H1 (cell line): ENCODE measurements around the gene RAB14. TPM values are rescaled to one million over a fixed set of nuclear protein-coding genes. Genes with fewer than 3 reads are reported as not detected.

Experiments used
- CTCF ChIA-PET: fragments of 300-600 bp; sonication (Branson Sonifier 250); formaldehyde crosslinking; loops from one replicate; lab custom pipeline; 2021; ENCODE audit not compliant: partially characterized antibody; lab: Charles Lee
- POLR2A ChIA-PET: fragments of 300-600 bp; sonication (Branson Sonifier 250); formaldehyde crosslinking; loops from one replicate; lab custom pipeline; 2021; ENCODE audit warnings: inconsistent platforms; ENCODE audit not compliant: partially characterized antibody; lab: Charles Lee
- DNase-seq, 2 experiments: peaks; one replicate each; pipeline versions ENCODE4 v3.0.0 to v3.0.0-alpha.2; 2010 to 2022; ENCODE audit warnings: low spot score in 2 of 2, low read depth in 1 of 2, mixed read lengths in 1 of 2
- FAIRE-seq: peaks from 2 replicates; lab custom pipeline; 2011; peaks lifted over from hg19 to GRCh38; lab: Jason Lieb, UNC
- H2AFZ ChIP-seq: 2 replicates; pipeline ENCODE4 v1.8.1; 2012; ENCODE audit warnings: low read length, inconsistent platforms
- H2AK5ac ChIP-seq: 2 replicates; pipeline ENCODE4 v1.6.1; 2013; ENCODE audit warnings: low read depth, low read length
- H2BK120ac ChIP-seq: replicated peaks from 2 replicates; pipeline ENCODE3; 2013; ENCODE audit warnings: low read depth, low read length, inconsistent platforms
- H2BK12ac ChIP-seq: 2 replicates; pipeline ENCODE4 v1.6.1; 2013; ENCODE audit warnings: low read depth, low read length
- H2BK15ac ChIP-seq: 2 replicates; pipeline ENCODE4 v1.6.1; 2013; ENCODE audit warnings: low read length
- H2BK20ac ChIP-seq: 2 replicates; pipeline ENCODE4 v1.6.1; 2013; ENCODE audit warnings: low read length
- H2BK5ac ChIP-seq: 2 replicates; pipeline ENCODE4 v1.6.1; 2013; ENCODE audit warnings: low read depth, low read length
- H3K14ac ChIP-seq: 2 replicates; pipeline ENCODE4 v1.6.1; 2013; ENCODE audit warnings: inconsistent platforms; ENCODE audit not compliant: insufficient read length
- H3K18ac ChIP-seq: 2 replicates; pipeline ENCODE4 v1.6.1; 2013; ENCODE audit warnings: low read length; ENCODE audit errors: extremely low read depth
- H3K23ac ChIP-seq: 2 replicates; pipeline ENCODE4 v1.6.1; 2013; ENCODE audit warnings: inconsistent platforms; ENCODE audit not compliant: insufficient read length
- H3K23me2 ChIP-seq: 2 replicates; pipeline ENCODE4 v1.6.1; 2013; ENCODE audit warnings: low read depth, low read length
- H3K27ac ChIP-seq: 2 replicates; pipeline ENCODE4 v1.6.1; 2011; ENCODE audit warnings: low read depth, low read length, inconsistent platforms
- H3K27me3 ChIP-seq, 4 experiments: replicated peaks in 1 of 4; 1 replicate in 1 of 4; 2 replicates in 3 of 4; pipeline versions ENCODE4 v1.6.1 to v1.8.1; 2011 to 2013; ENCODE audit warnings: low read length in 3 of 4, mild to moderate bottlenecking in 3 of 4, inconsistent platforms in 2 of 4, mixed read lengths in 2 of 4, moderate library complexity in 1 of 4; ENCODE audit not compliant: control insufficient read depth in 3 of 4, insufficient read depth in 3 of 4; ENCODE audit errors: extremely low read depth in 1 of 4
- H3K36me3 ChIP-seq, 4 experiments: 2 replicates each; pipeline versions ENCODE4 v1.6.1 to v1.8.1; 2011 to 2013; ENCODE audit warnings: mild to moderate bottlenecking in 4 of 4, low read length in 3 of 4, moderate library complexity in 2 of 4, control low read depth in 1 of 4, inconsistent platforms in 1 of 4; ENCODE audit not compliant: insufficient read depth in 4 of 4, control insufficient read depth in 2 of 4
- H3K4ac ChIP-seq: replicated peaks from 2 replicates; pipeline ENCODE3; 2013; ENCODE audit warnings: low read length, low read depth, mixed read lengths, inconsistent platforms; ENCODE audit not compliant: insufficient read length
- H3K4me1 ChIP-seq, 4 experiments: replicated peaks in 1 of 4; 1 replicate in 1 of 4; 2 replicates in 3 of 4; pipeline versions ENCODE4 v1.6.1 to v1.8.1; 2011 to 2013; ENCODE audit warnings: low read length in 3 of 4, inconsistent platforms in 2 of 4, mixed read lengths in 1 of 4; ENCODE audit not compliant: insufficient read depth in 4 of 4, control insufficient read depth in 3 of 4
- H3K4me2 ChIP-seq, 2 experiments: 2 replicates each; pipeline versions ENCODE4 v1.6.1 to v1.8.1; 2011 to 2013; ENCODE audit warnings: low read depth in 2 of 2, low read length in 2 of 2, control low read depth in 1 of 2, inconsistent platforms in 1 of 2, mild to moderate bottlenecking in 1 of 2; ENCODE audit not compliant: insufficient read depth in 1 of 2
- H3K4me3 ChIP-seq, 4 experiments: fragments of 200-600, 300-600 bp in 1 of 4; sonication (generic), shearing (Covaris generic), sonication (Bioruptor Twin) in 1 of 4; 2 replicates each; pipeline versions ENCODE4 v1.5.1 to v1.8.1; 2011 to 2016; ENCODE audit warnings: low read length in 4 of 4, low read depth in 3 of 4, control low read depth in 2 of 4, inconsistent platforms in 2 of 4, mild to moderate bottlenecking in 2 of 4, mixed read lengths in 1 of 4, moderate library complexity in 1 of 4; ENCODE audit not compliant: insufficient read depth in 2 of 4; ENCODE audit errors: extremely low read depth in 1 of 4
- H3K56ac ChIP-seq: replicated peaks from 2 replicates; pipeline ENCODE3; 2013; ENCODE audit warnings: low read depth, mild to moderate bottlenecking, mixed read lengths, low read length, inconsistent platforms; ENCODE audit not compliant: insufficient read length
- H3K79me1 ChIP-seq: 2 replicates; pipeline ENCODE4 v1.6.1; 2013; ENCODE audit warnings: low read depth, low read length, control low read depth
- H3K79me2 ChIP-seq, 2 experiments: 2 replicates each; pipeline versions ENCODE4 v1.6.1 to v1.8.1; 2012 to 2013; ENCODE audit warnings: low read length in 2 of 2, mild to moderate bottlenecking in 2 of 2, inconsistent platforms in 1 of 2; ENCODE audit not compliant: insufficient read depth in 2 of 2, control insufficient read depth in 1 of 2
- H3K9ac ChIP-seq, 4 experiments: replicated peaks in 1 of 4; 1 replicate in 1 of 4; 2 replicates in 3 of 4; pipeline versions ENCODE4 v1.6.1 to v1.8.1; 2011 to 2013; ENCODE audit warnings: low read depth in 3 of 4, low read length in 3 of 4, control low read depth in 2 of 4, mild to moderate bottlenecking in 2 of 4, moderate library complexity in 2 of 4, inconsistent platforms in 1 of 4; ENCODE audit errors: extremely low read depth in 1 of 4
- H3K9me3 ChIP-seq, 2 experiments: 2 replicates each; pipeline versions ENCODE4 v1.6.1 to v1.8.1; 2012 to 2013; ENCODE audit warnings: mild to moderate bottlenecking in 2 of 2, moderate library complexity in 2 of 2, control low read depth in 1 of 2, inconsistent platforms in 1 of 2, low read depth in 1 of 2, low read length in 1 of 2, mixed read lengths in 1 of 2; ENCODE audit not compliant: insufficient read depth in 2 of 2
- H4K20me1 ChIP-seq, 2 experiments: replicated peaks in 1 of 2; 2 replicates each; pipeline versions ENCODE3 to v1.8.1; 2011 to 2013; ENCODE audit warnings: inconsistent platforms in 2 of 2, low read length in 2 of 2, mild to moderate bottlenecking in 1 of 2; ENCODE audit not compliant: insufficient read depth in 2 of 2, control insufficient read depth in 1 of 2
- H4K5ac ChIP-seq: 2 replicates; pipeline ENCODE4 v1.6.1; 2013; ENCODE audit warnings: low read length, low read depth, mixed read lengths, inconsistent platforms; ENCODE audit not compliant: insufficient read length
- H4K8ac ChIP-seq: 2 replicates; pipeline ENCODE4 v1.8.0; 2013; ENCODE audit warnings: mild to moderate bottlenecking, moderate library complexity, low read length, inconsistent platforms; ENCODE audit not compliant: insufficient read depth; ENCODE audit errors: extremely low read depth
- H4K91ac ChIP-seq: replicated peaks from 2 replicates; pipeline ENCODE3; 2013; ENCODE audit warnings: low read length, mixed read lengths, inconsistent platforms; ENCODE audit not compliant: insufficient read length
- BRCA1 ChIP-seq: IDR thresholded peaks from 2 replicates; pipeline ENCODE4 v1.6.1; 2012; ENCODE audit warnings: low read depth, low read length, improper control_type of control experiment
- CHD1 ChIP-seq: IDR thresholded peaks from 2 replicates; pipeline ENCODE4 v1.6.1; 2012; ENCODE audit warnings: low read depth, low read length, improper control_type of control experiment
- CHD2 ChIP-seq: IDR thresholded peaks from 2 replicates; pipeline ENCODE4 v1.6.1; 2012; ENCODE audit warnings: low read length, improper control_type of control experiment
- CREB1 ChIP-seq: IDR thresholded peaks from 2 replicates; pipeline ENCODE4 v1.6.1; 2012; ENCODE audit warnings: inconsistent platforms
- CTCF ChIP-seq, 3 experiments: IDR thresholded peaks; 1 replicate in 2 of 3; 2 replicates in 1 of 3; pipeline versions ENCODE4 v1.5.1 to v1.6.1; 2011; ENCODE audit warnings: low read length in 3 of 3, mild to moderate bottlenecking in 3 of 3, inconsistent platforms in 2 of 3, low read depth in 1 of 3, moderate library complexity in 1 of 3; ENCODE audit not compliant: insufficient read depth in 1 of 3; ENCODE audit errors: control extremely low read depth in 1 of 3
- GABPA ChIP-seq: IDR thresholded peaks from 2 replicates; pipeline ENCODE4 v1.6.1; 2011; ENCODE audit warnings: mild to moderate bottlenecking, low read length, moderate library complexity, borderline replicate concordance; ENCODE audit not compliant: insufficient read depth
- MAFK ChIP-seq: IDR thresholded peaks from 2 replicates; pipeline ENCODE4 v1.6.1; 2012; ENCODE audit warnings: low read depth, mild to moderate bottlenecking, improper control_type of control experiment, low read length
- RAD21 ChIP-seq, 2 experiments: IDR thresholded peaks in 1 of 2; conservative IDR thresholded peaks in 1 of 2; 2 replicates each; pipeline ENCODE4 v1.6.1; 2011; ENCODE audit warnings: low read depth in 2 of 2, low read length in 2 of 2, improper control_type of control experiment in 1 of 2, inconsistent platforms in 1 of 2, mild to moderate bottlenecking in 1 of 2, moderate library complexity in 1 of 2
- SP2 ChIP-seq: IDR thresholded peaks from 2 replicates; pipeline ENCODE4 v1.6.1; 2012; ENCODE audit warnings: mild to moderate bottlenecking, low read length, inconsistent platforms
- SUZ12 ChIP-seq: fragments of 200-600 bp; sonication (generic); IDR thresholded peaks from 2 replicates; pipeline ENCODE4 v1.6.1; 2012; ENCODE audit warnings: mild to moderate bottlenecking, inconsistent platforms, low read length, moderate library complexity, mixed read lengths
- TAF1 ChIP-seq: IDR thresholded peaks from 2 replicates; pipeline ENCODE4 v1.6.1; 2011; ENCODE audit warnings: mild to moderate bottlenecking, low read depth, low read length
- WGBS, 2 experiments: shearing (Covaris generic) in 1 of 2; methylation state at CpG; one replicate each; pipeline versions ENCODE4 v1.1.6 to v1.1.7; 2013 to 2015; ENCODE audit warnings: low lambda C conversion rate in 2 of 2, mixed read lengths in 2 of 2, inconsistent platforms in 1 of 2, low coverage in 1 of 2, missing lambda C conversion rate in 1 of 2; ENCODE audit not compliant: insufficient replicate concordance in 2 of 2, insufficient coverage in 1 of 2, insufficient read length in 1 of 2; ENCODE audit errors: extremely low coverage in 1 of 2, missing lambda C conversion rate in 1 of 2; 5-methylcytosine and 5-hydroxymethylcytosine counted together
- polyA plus RNA-seq, 7 experiments: library from polyadenylated mRNA; depleted of rRNA in 3 of 7; stranded (reverse) in 5 of 7; unstranded in 2 of 7; fragments of >200 nt in 5 of 7; fragments of 200-250 nt in 2 of 7; gene quantifications; 1 replicate in 5 of 7; 2 replicates in 1 of 7; 4 replicates in 1 of 7; pipeline versions ENCODE4 v1.2.1 to v1.2.3, GENCODE V29; 2011 to 2013; ENCODE audit warnings: missing spikeins in 2 of 7, mixed read lengths in 2 of 7
- total RNA-seq: library from RNA; stranded (reverse); fragmentation: NEBNext Ultra II Directional; extraction: Animal tissue kit (Norgen Biotek cat#: 25700); gene quantifications from 2 replicates; pipeline ENCODE4 v1.2.1, GENCODE V29; 2021

RAB14 gene
- total and polyA plus RNA-seq, 2 of the 8 experiments (the other 6 are each of a cell fraction or from before 2014, with no cell fraction given): 9.1 to 44.8 TPM

- H3K14ac ChIP-seq: no peak overlapping the region
- WGBS, 2 experiments: 87% methylated on average over 1 of the region's 1 CpG; no CpG with 5 or more reads in 1 of the 2 experiments
- no peaks in the 10 kb centered on the region for H3K79me1 ChIP-seq
- no peak overlapping the region for H3K4ac ChIP-seq
- peaks cover 0 to 3% (median 0%) of the 10 kb centered on the region in 4 experiments; a peak in 1 of 7 replicates for H3K4me1 ChIP-seq
- H3K27ac ChIP-seq: no peak overlapping the region
- no peaks in the 10 kb centered on the region for H3K9me3 ChIP-seq
- no peak overlapping the region for H3K23ac ChIP-seq
- no peak overlapping the region for H3K4me2 ChIP-seq
- no peaks in the 10 kb centered on the region for H3K27me3 ChIP-seq
- no peak overlapping the region for H3K56ac ChIP-seq
- TF ChIP-seq MAFK: no peak
- TF ChIP-seq BRCA1: no peak
- TF ChIP-seq CHD2: no peak
- TF ChIP-seq SUZ12: no peak
- TF ChIP-seq CHD1: no peak
- no peak for TF ChIP-seq CREB1
- TF ChIP-seq TAF1: no peak
- TF ChIP-seq CTCF (IDR thresholded peaks at IDR 0.05; ENCODE audit: control extremely low read depth in 1 of 3, insufficient read depth in 1 of 3, low read depth in 1 of 3, low read length in 3 of 3): no peak
- TF ChIP-seq RAD21 (IDR thresholded peaks at IDR 0.05 in 1 of 2, conservative IDR thresholded peaks at IDR 0.05 in 1 of 2; ENCODE audit: low read depth in 2 of 2, low read length in 2 of 2): no peak
- TF ChIP-seq GABPA: no peak
- TF ChIP-seq SP2: no peak
- H3K79me2 ChIP-seq: no peaks in the 10 kb centered on the region
- H3K4me3 ChIP-seq: no peak overlapping the region
- POLR2A ChIA-PET: interaction anchor here (1.1 kb wide), 1 partner anchor 34 kb away, joined by 3 read pairs; no protein-coding TSS in a partner anchor
- H2AFZ ChIP-seq: no peak overlapping the region
- FAIRE-seq (no peak), DNase-seq (no peak)
- no peak overlapping the region for H2BK15ac ChIP-seq
- no peak overlapping the region for H2AK5ac ChIP-seq
- no peak overlapping the region for H2BK5ac ChIP-seq
- CTCF ChIA-PET: no interaction called here
- no peaks in the 10 kb centered on the region for H4K20me1 ChIP-seq
- H2BK20ac ChIP-seq: no peak overlapping the region
- H3K18ac ChIP-seq: no peak overlapping the region
- no peak overlapping the region for H4K8ac ChIP-seq
- peaks cover 0 to 12% (median 3%) of the 10 kb centered on the region in 4 experiments; a peak in 5 of 8 replicates for H3K36me3 ChIP-seq
- H2BK120ac ChIP-seq: no peak overlapping the region
- no peak overlapping the region for H3K9ac ChIP-seq
- no peak overlapping the region for H4K91ac ChIP-seq
- H3K23me2 ChIP-seq: peaks cover 2% of the 10 kb centered on the region; the same call in 1 of the 2 replicates
- no peak overlapping the region for H4K5ac ChIP-seq
- H2BK12ac ChIP-seq: no peak overlapping the region
These were observed 60.0 kb downstream of the RAB14 start for GRCh38 chr9:121141706-121142105.
